ENCODE measurements around the gene NGB. TPM values are rescaled to one million over a fixed set of nuclear protein-coding genes. Genes with fewer than 3 reads are reported as not detected.
"Not testable (repeated sequence)": the region's sequence is repeated elsewhere in the genome, so short reads cannot be mapped to it uniquely, and the experiment has no call there.

NGB gene
- total RNA-seq, 1 experiment from 2014 or later: not detected

DNA sequence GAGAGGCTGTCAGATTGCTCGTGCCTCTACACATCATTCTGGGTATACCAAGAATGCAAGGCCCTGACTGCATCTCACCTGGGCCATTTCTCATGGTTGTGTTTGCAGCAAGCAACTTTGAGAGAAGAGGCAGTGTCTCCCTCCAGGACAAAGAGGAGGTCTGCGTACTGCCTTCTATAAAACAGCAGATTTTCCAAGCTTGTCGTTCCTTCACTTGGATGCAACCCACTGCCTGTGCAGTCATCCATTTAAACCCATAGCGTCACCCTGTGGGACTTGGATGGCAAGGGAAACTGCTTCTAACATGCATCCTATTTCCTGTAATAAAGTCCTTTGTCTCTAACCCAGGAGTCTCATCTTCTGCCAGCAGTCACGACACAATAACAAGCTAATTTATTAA is 48.4 kb upstream of the NGB start:
- no peaks in the 10 kb centered on the region for H3K36me3 ChIP-seq (ENCODE audit: control insufficient read depth in 1 of 2, insufficient read depth in 2 of 2, low read length in 2 of 2)
- peaks cover 8 to 25% of the 10 kb centered on the region in 2 experiments; a peak in 3 of 4 replicates for H3K4me1 ChIP-seq (ENCODE audit: control insufficient read depth in 1 of 2, insufficient read depth in 2 of 2, low read length in 2 of 2)
- no peak overlapping the region for H2AFZ ChIP-seq (ENCODE audit: low read depth, low read length, poor library complexity, severe bottlenecking)
- intact Hi-C loops (cut with micrococcal nuclease): no loop called here
- ChIA-PET POLR2A (no interaction called here), CTCF (interaction anchor here (1.0 to 1.1 kb wide), 2 partner anchors 168 to 224 kb away, joined by 3 read pairs; no protein-coding TSS in a partner anchor), RAD21 (ENCODE audit: low non-redundant PET in 1 of 2, low total read pairs in 2 of 2, uncharacterized antibody in 2 of 2, unreplicated experiment in 2 of 2) (no interaction called here)
- no peak overlapping the region for H3K27ac ChIP-seq (ENCODE audit: low read depth, low read length)
- peaks cover 24% of the 10 kb centered on the region for H3K79me2 ChIP-seq (ENCODE audit: insufficient read depth, low read length)
- H3K9me2 ChIP-seq (ENCODE audit: insufficient read depth): no peaks in the 10 kb centered on the region
- TF ChIP-seq JUND (IDR thresholded peaks at IDR 0.05): no peak
- peak overlapping the region; percentile 72 for H3K4me3 ChIP-seq (replicated peaks in 1 of 2; ENCODE audit: low read depth in 1 of 2, low read length in 2 of 2)
- H3K9me3 ChIP-seq (ENCODE audit: control insufficient read depth in 1 of 2, insufficient read depth in 1 of 2, low read depth in 1 of 2, low read length in 2 of 2): no peaks in the 10 kb centered on the region
- peak overlapping the region; percentile 86 for H3K4me2 ChIP-seq (ENCODE audit: low read length)
- no TSS peak for BruUV-seq (replicated peaks)
- DNase-seq (ENCODE audit: low read depth, low spot score): no peak
- no peak for ATAC-seq
- no peaks in the 10 kb centered on the region for H4K20me1 ChIP-seq (ENCODE audit: insufficient read depth)
- no peaks in the 10 kb centered on the region for H3K27me3 ChIP-seq (ENCODE audit: insufficient read depth, low read length)
- peak overlapping the region; percentile 84 for H3K9ac ChIP-seq (ENCODE audit: low read length)

DNA sequence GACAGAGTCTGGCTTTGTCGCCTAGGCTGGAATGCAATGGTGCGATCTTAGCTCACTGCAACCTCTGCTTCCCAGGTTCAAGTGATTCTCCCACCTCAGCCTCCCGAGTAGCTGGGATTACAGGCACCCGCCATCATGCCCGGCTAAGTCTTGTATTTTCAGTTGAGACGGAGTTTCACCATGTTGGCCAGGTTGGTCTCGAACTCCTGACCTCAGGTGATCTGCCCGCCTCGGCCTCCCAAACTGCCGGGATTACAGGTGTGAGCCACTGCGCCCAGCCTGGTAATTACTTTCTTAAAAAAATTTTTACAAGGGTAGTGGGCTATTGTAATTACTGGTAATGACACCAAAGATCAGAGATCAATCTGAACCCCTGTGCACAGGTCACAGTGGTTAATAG is 47.8 kb upstream of the NGB start:
- H3K9me3 ChIP-seq (ENCODE audit: control insufficient read depth in 1 of 2, insufficient read depth in 1 of 2, low read depth in 1 of 2, low read length in 2 of 2); H3K27me3 ChIP-seq (ENCODE audit: insufficient read depth, low read length); RAD21 ChIA-PET (ENCODE audit: low non-redundant PET in 1 of 2, low total read pairs in 2 of 2, uncharacterized antibody in 2 of 2, unreplicated experiment in 2 of 2); intact Hi-C loops (cut with micrococcal nuclease); H4K20me1 ChIP-seq (ENCODE audit: insufficient read depth); ATAC-seq; H3K9me2 ChIP-seq (ENCODE audit: insufficient read depth); H2AFZ ChIP-seq (ENCODE audit: low read depth, low read length, poor library complexity, severe bottlenecking); BruUV-seq (replicated peaks); H3K27ac ChIP-seq (ENCODE audit: low read depth, low read length); H3K4me3 ChIP-seq (replicated peaks in 1 of 2; ENCODE audit: low read depth in 1 of 2, low read length in 2 of 2); H3K36me3 ChIP-seq (ENCODE audit: control insufficient read depth in 1 of 2, insufficient read depth in 2 of 2, low read length in 2 of 2); DNase-seq (ENCODE audit: low read depth, low spot score); H3K4me2 ChIP-seq (ENCODE audit: low read length); H3K9ac ChIP-seq (ENCODE audit: low read length); POLR2A ChIA-PET: not testable (repeated sequence)
- peaks cover 24% of the 10 kb centered on the region for H3K79me2 ChIP-seq (ENCODE audit: insufficient read depth, low read length)
- peaks cover 8 to 25% of the 10 kb centered on the region in 2 experiments; a peak in 3 of 4 replicates for H3K4me1 ChIP-seq (ENCODE audit: control insufficient read depth in 1 of 2, insufficient read depth in 2 of 2, low read length in 2 of 2)
- CTCF ChIA-PET: interaction anchor here (1.0 to 1.1 kb wide), 2 partner anchors 168 to 224 kb away, joined by 3 read pairs; no protein-coding TSS in a partner anchor

DNA sequence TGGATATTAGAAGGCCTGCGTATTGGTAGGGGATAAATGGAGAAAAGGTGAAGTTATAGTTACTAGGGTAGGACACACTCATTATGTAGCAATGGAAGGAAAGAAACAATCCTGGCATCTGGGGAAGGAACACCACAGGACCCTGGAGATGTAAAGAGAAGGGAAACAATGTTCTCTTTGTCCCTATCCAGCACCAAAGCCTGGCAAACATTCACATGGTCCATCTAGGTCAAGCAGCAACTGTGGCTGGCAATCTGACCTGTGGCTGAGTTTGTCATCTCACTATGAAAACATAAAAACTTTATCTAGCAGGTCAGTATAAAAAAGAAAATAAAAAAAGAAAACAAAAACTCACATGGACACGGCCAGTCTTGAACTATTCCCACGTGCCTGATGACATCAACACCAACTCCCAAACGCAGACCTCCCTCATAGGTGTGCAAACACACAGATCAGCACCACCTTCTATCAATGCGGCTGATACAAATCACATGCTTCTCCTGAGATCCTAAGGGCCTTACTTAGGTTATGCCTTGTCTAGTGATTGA is 47.1 kb upstream of the NGB start:
- Histone ChIP-seq H3K9me2 (ENCODE audit: insufficient read depth) (no peaks in the 10 kb centered on the region), H2AFZ (ENCODE audit: low read depth, low read length, poor library complexity, severe bottlenecking) (no peak overlapping the region), H3K4me3 (replicated peaks in 1 of 2; ENCODE audit: low read depth in 1 of 2, low read length in 2 of 2) (no peak overlapping the region), H3K9ac (ENCODE audit: low read length) (no peak overlapping the region), H3K36me3 (ENCODE audit: control insufficient read depth in 1 of 2, insufficient read depth in 2 of 2, low read length in 2 of 2) (no peaks in the 10 kb centered on the region), H3K27ac (ENCODE audit: low read depth, low read length) (no peak overlapping the region), H3K27me3 (ENCODE audit: insufficient read depth, low read length) (no peaks in the 10 kb centered on the region), H3K9me3 (ENCODE audit: control insufficient read depth in 1 of 2, insufficient read depth in 1 of 2, low read depth in 1 of 2, low read length in 2 of 2) (no peaks in the 10 kb centered on the region), H3K4me1 (ENCODE audit: control insufficient read depth in 1 of 2, insufficient read depth in 2 of 2, low read length in 2 of 2) (peaks cover 8 to 25% of the 10 kb centered on the region in 2 experiments; a peak in 3 of 4 replicates), H3K79me2 (ENCODE audit: insufficient read depth, low read length) (peaks cover 24% of the 10 kb centered on the region), H3K4me2 (ENCODE audit: low read length) (no peak overlapping the region), H4K20me1 (ENCODE audit: insufficient read depth) (no peaks in the 10 kb centered on the region)
- CTCF ChIA-PET: no interaction called here
- no peak for DNase-seq (ENCODE audit: low read depth, low spot score)
- BruUV-seq (replicated peaks): no TSS peak
- RAD21 ChIA-PET (ENCODE audit: low non-redundant PET in 1 of 2, low total read pairs in 2 of 2, uncharacterized antibody in 2 of 2, unreplicated experiment in 2 of 2): no interaction called here
- POLR2A ChIA-PET: no interaction called here
- no peak for ATAC-seq
- intact Hi-C loops (cut with micrococcal nuclease): no loop called here
- TF ChIP-seq, protein P1, sequence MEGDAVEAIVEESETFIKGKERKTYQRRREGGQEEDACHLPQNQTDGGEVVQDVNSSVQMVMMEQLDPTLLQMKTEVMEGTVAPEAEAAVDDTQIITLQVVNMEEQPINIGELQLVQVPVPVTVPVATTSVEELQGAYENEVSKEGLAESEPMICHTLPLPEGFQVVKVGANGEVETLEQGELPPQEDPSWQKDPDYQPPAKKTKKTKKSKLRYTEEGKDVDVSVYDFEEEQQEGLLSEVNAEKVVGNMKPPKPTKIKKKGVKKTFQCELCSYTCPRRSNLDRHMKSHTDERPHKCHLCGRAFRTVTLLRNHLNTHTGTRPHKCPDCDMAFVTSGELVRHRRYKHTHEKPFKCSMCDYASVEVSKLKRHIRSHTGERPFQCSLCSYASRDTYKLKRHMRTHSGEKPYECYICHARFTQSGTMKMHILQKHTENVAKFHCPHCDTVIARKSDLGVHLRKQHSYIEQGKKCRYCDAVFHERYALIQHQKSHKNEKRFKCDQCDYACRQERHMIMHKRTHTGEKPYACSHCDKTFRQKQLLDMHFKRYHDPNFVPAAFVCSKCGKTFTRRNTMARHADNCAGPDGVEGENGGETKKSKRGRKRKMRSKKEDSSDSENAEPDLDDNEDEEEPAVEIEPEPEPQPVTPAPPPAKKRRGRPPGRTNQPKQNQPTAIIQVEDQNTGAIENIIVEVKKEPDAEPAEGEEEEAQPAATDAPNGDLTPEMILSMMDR (IDR thresholded peaks at IDR 0.05 in 2 of 3, conservative IDR thresholded peaks at IDR 0.05 in 1 of 3; ENCODE audit: borderline replicate concordance in 1 of 3, insufficient read depth in 1 of 3, low read depth in 2 of 3, low read length in 2 of 3): no peak
- TF ChIP-seq EZH2phosphoT487 (IDR thresholded peaks at IDR 0.05; ENCODE audit: borderline replicate concordance) (no peak), SP1 (IDR thresholded peaks at IDR 0.05; ENCODE audit: low read depth) (no peak), SIN3A (IDR thresholded peaks at IDR 0.05; ENCODE audit: low read depth) (no peak), CEBPB (IDR thresholded peaks at IDR 0.05; ENCODE audit: low read depth) (no peak), EZH2 (IDR thresholded peaks at IDR 0.05) (no peak), TCF7L2 (IDR thresholded peaks at IDR 0.05; ENCODE audit: borderline replicate concordance, extremely low read depth, insufficient read depth, insufficient read length) (no peak), CBX3 (IDR thresholded peaks at IDR 0.05; ENCODE audit: low read depth) (no peak), ZFX (IDR thresholded peaks at IDR 0.05) (no peak), ZNF274 (IDR thresholded peaks at IDR 0.05; ENCODE audit: low read depth, low read length) (no peak)
- TF ChIP-seq, protein P2, sequence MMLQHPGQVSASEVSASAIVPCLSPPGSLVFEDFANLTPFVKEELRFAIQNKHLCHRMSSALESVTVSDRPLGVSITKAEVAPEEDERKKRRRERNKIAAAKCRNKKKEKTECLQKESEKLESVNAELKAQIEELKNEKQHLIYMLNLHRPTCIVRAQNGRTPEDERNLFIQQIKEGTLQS (IDR thresholded peaks at IDR 0.05): no peak
- TF ChIP-seq, protein P3, sequence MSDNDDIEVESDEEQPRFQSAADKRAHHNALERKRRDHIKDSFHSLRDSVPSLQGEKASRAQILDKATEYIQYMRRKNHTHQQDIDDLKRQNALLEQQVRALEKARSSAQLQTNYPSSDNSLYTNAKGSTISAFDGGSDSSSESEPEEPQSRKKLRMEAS (IDR thresholded peaks at IDR 0.05): no peak

Data from HCT116 (cell line).